BJ (cell line): ENCODE results near the gene SPON1. TPM values are rescaled to one million over a fixed set of nuclear protein-coding genes. Genes with fewer than 3 reads are reported as not detected.

Experiments used
- CTCF ChIA-PET: fragments of 350-600 bp; formaldehyde crosslinking; extraction: SDS; loops from one replicate; lab custom pipeline; 2021; ENCODE audit warnings: antibody characterized with exemption, inconsistent platforms; lab: Yijun Ruan, JAX
- POLR2A ChIA-PET: fragments of 300-600 bp; sonication (Branson Sonifier 250); formaldehyde crosslinking; extraction: SDS; loops from one replicate; lab custom pipeline; 2021; ENCODE audit warnings: antibody characterized with exemption; lab: Charles Lee
- DNase-seq: peaks from one replicate; pipeline ENCODE4 v3.0.0-alpha.2; 2011; ENCODE audit warnings: low read depth
- H3K27me3 ChIP-seq: 2 replicates; pipeline ENCODE4 v1.6.0; 2011; ENCODE audit warnings: low read length; ENCODE audit not compliant: control insufficient read depth, insufficient read depth
- H3K36me3 ChIP-seq: 2 replicates; pipeline ENCODE4 v1.5.1; 2011; ENCODE audit warnings: low read length; ENCODE audit not compliant: control insufficient read depth, insufficient read depth
- H3K4me3 ChIP-seq: 2 replicates; pipeline ENCODE4 v1.5.1; 2011; ENCODE audit warnings: low read depth, mild to moderate bottlenecking, control low read depth, low read length
- CTCF ChIP-seq: IDR thresholded peaks from 2 replicates; pipeline ENCODE4 v1.5.1; 2011; ENCODE audit warnings: low read depth, mild to moderate bottlenecking, control low read depth, inconsistent platforms, low read length, moderate library complexity; ENCODE audit not compliant: insufficient read depth
- polyA plus RNA-seq: library from polyadenylated mRNA; depleted of rRNA; stranded (reverse); fragments of >200 nt; gene quantifications from 2 replicates; pipeline ENCODE4 v1.2.3, GENCODE V29; 2011

The SPON1 gene
- polyA plus RNA-seq, 1 experiment: not detected

GRCh38 chr11:13962198-13962561 lies 343 bp upstream of the SPON1 start:
- no peaks in the 10 kb centered on the region for H3K36me3 ChIP-seq
- H3K27me3 ChIP-seq: peaks cover 44% of the 10 kb centered on the region
- DNase-seq: no peak
- ChIA-PET POLR2A (no interaction called here), CTCF (interaction anchor here (0.8 to 1.3 kb wide), 2 partner anchors 8 to 10 kb away, joined by 3 read pairs; no protein-coding TSS in a partner anchor)
- H3K4me3 ChIP-seq: no peak overlapping the region
- TF ChIP-seq CTCF: no peak

GRCh38 chr11:13963169-13963948 lies 836 bp downstream of the SPON1 start:
- Histone ChIP-seq H3K4me3 (no peak overlapping the region), H3K36me3 (no peaks in the 10 kb centered on the region), H3K27me3 (peaks cover 43% of the 10 kb centered on the region)
- no peak for DNase-seq
- CTCF ChIA-PET: interaction anchor here (1.3 to 1.7 kb wide), 2 partner anchors 9 to 185 kb away, joined by 3 to 6 read pairs; no protein-coding TSS in a partner anchor
- TF ChIP-seq CTCF: no peak
- POLR2A ChIA-PET: no interaction called here

- no peak for DNase-seq
- no peaks in the 10 kb centered on the region for H3K36me3 ChIP-seq
- ChIA-PET POLR2A (no interaction called here), CTCF (interaction anchor here (0.6 to 1.7 kb wide), 3 partner anchors 19 to 250 kb away, joined by 3 to 6 read pairs (median 4); no protein-coding TSS in a partner anchor)
- no peak for TF ChIP-seq CTCF
- H3K27me3 ChIP-seq: peaks cover 40% of the 10 kb centered on the region
- no peak overlapping the region for H3K4me3 ChIP-seq
Measured at GRCh38 chr11:13963949-13964770, 1.6 kb downstream of the SPON1 start.

GRCh38 chr11:13964771-13965074 lies 2.2 kb downstream of the SPON1 start:
- DNase-seq: no peak

More at GRCh38 chr11:13964771-13965074, 2.2 kb downstream of the SPON1 start:
- no peaks in the 10 kb centered on the region for H3K36me3 ChIP-seq
- no peak for TF ChIP-seq CTCF
- ChIA-PET POLR2A (no interaction called here), CTCF (interaction anchor here (0.6 to 0.9 kb wide), 2 partner anchors 20 to 251 kb away, joined by 3 to 4 read pairs; no protein-coding TSS in a partner anchor)
- H3K27me3 ChIP-seq: peaks cover 39% of the 10 kb centered on the region
- H3K4me3 ChIP-seq: no peak overlapping the region
